Colonic mucosa (tissue), 4 donors: ENCODE data around the gene PRKN. TPM values are rescaled to one million over a fixed set of nuclear protein-coding genes. Genes with fewer than 3 reads are reported as not detected.
"Not testable (repeated sequence)": the region's sequence is repeated elsewhere in the genome, so short reads cannot be mapped to it uniquely, and the experiment has no call there.

Source experiments
- DNase-seq: peaks from one replicate; pipeline ENCODE4 v3.0.0-alpha.2; 2020
- H3K27ac ChIP-seq: fragments of 200-600 bp; one replicate; pipeline ENCODE4 v1.8.0; 2021
- H3K27me3 ChIP-seq: fragments of 200-600 bp; one replicate; pipeline ENCODE4 v1.8.0; 2021
- H3K36me3 ChIP-seq: fragments of 200-600 bp; one replicate; pipeline ENCODE4 v1.8.0; 2021
- H3K4me1 ChIP-seq: fragments of 200-600 bp; one replicate; pipeline ENCODE4 v1.8.0; 2021; ENCODE audit warnings: mild to moderate bottlenecking
- H3K4me3 ChIP-seq: fragments of 200-600 bp; one replicate; pipeline ENCODE4 v1.8.0; 2021
- H3K9ac ChIP-seq, 2 donors: one replicate each; pipeline ENCODE4 v1.7.0; 2013; ENCODE audit warnings: control low read depth in 2 of 2, low read depth in 2 of 2, low read length in 2 of 2
- H3K9me3 ChIP-seq: fragments of 200-600 bp; one replicate; pipeline ENCODE4 v1.8.0; 2021
- CTCF ChIP-seq: fragments of 200-600 bp; IDR thresholded peaks from one replicate; pipeline ENCODE4 v1.8.0; 2022; ENCODE audit warnings: antibody characterized with exemption, mild to moderate bottlenecking
- intact Hi-C: fragments of 100-400 bp; cut with DNase I; formaldehyde crosslinking; loops from one replicate; pipeline ENCODE4 v1.14.1; 2022
- total RNA-seq, 2 donors: library from RNA; stranded (reverse); fragmentation: NEBNext Ultra II Directional in 1 of 2; extraction: Animal tissue kit (Norgen Biotek cat#: 25700) in 1 of 2; gene quantifications; one replicate each; pipeline ENCODE4 v1.2.1, GENCODE V29; 2021
- donor health status: healthy.
- donor health status: DM: no; HTN: no; CAD: no.
- donor health status: DM: no; HTN: no; CAD: no.

The PRKN gene
- total RNA-seq, 2 donors from 2014 or later, result 3.7 to 8.1 TPM

- H3K4me1 ChIP-seq, result no peaks in the 10 kb centered on the region
- intact Hi-C loops, result no loop called here
- no peak overlapping the region for H3K27ac ChIP-seq
- DNase-seq, result no peak
- H3K9ac ChIP-seq, result no peak overlapping the region
- H3K27me3 ChIP-seq, result no peaks in the 10 kb centered on the region
- H3K36me3 ChIP-seq, result no peaks in the 10 kb centered on the region
- H3K4me3 ChIP-seq, result no peak overlapping the region
- TF ChIP-seq CTCF, result no peak
- no peaks in the 10 kb centered on the region for H3K9me3 ChIP-seq
Observed at GRCh38 chr6:161876231-161876630, 851.3 kb downstream of the PRKN start.

GRCh38 chr6:161870236-161870901, 857.2 kb downstream of the PRKN start:
- TF ChIP-seq CTCF, result no peak
- no peak overlapping the region for H3K9ac ChIP-seq
- no peaks in the 10 kb centered on the region for H3K9me3 ChIP-seq
- no peak for DNase-seq
- intact Hi-C loops, result no loop called here
- no peaks in the 10 kb centered on the region for H3K27me3 ChIP-seq
- H3K4me1 ChIP-seq, result no peaks in the 10 kb centered on the region
- no peaks in the 10 kb centered on the region for H3K36me3 ChIP-seq
- H3K27ac ChIP-seq, result no peak overlapping the region
- H3K4me3 ChIP-seq, result no peak overlapping the region

- no peaks in the 10 kb centered on the region for H3K4me1 ChIP-seq
- intact Hi-C loops, result no loop called here
- no peaks in the 10 kb centered on the region for H3K36me3 ChIP-seq
- no peaks in the 10 kb centered on the region for H3K27me3 ChIP-seq
- no peak overlapping the region for H3K9ac ChIP-seq
- no peak overlapping the region for H3K27ac ChIP-seq
- TF ChIP-seq CTCF, result no peak
- no peak for DNase-seq
- H3K9me3 ChIP-seq, result no peaks in the 10 kb centered on the region
- H3K4me3 ChIP-seq, result no peak overlapping the region
Observed at GRCh38 chr6:161869491-161869890, 858.1 kb downstream of the PRKN start.

- intact Hi-C loops, result no loop called here
- Histone ChIP-seq H3K9ac (no peak overlapping the region), H3K27me3 (no peaks in the 10 kb centered on the region), H3K36me3 (no peaks in the 10 kb centered on the region), H3K4me1 (no peaks in the 10 kb centered on the region), H3K27ac (no peak overlapping the region), H3K9me3 (no peaks in the 10 kb centered on the region), H3K4me3 (no peak overlapping the region)
- peak; percentile 66 for DNase-seq
- no peak for TF ChIP-seq CTCF
Observed at GRCh38 chr6:161866570-161866969, 861.0 kb downstream of the PRKN start.

- DNase-seq, H3K4me3 ChIP-seq, H3K4me1 ChIP-seq, intact Hi-C loops, H3K9me3 ChIP-seq, H3K27ac ChIP-seq, H3K27me3 ChIP-seq, H3K36me3 ChIP-seq, H3K9ac ChIP-seq: not testable (repeated sequence)
Observed at GRCh38 chr6:161861061-161861460, 866.5 kb downstream of the PRKN start.

GRCh38 chr6:161853657-161854056, 873.9 kb downstream of the PRKN start:
- Histone ChIP-seq H3K27me3 (no peaks in the 10 kb centered on the region), H3K27ac (no peak overlapping the region), H3K9me3 (no peaks in the 10 kb centered on the region), H3K36me3 (no peaks in the 10 kb centered on the region), H3K9ac (no peak overlapping the region), H3K4me3 (no peak overlapping the region), H3K4me1 (no peaks in the 10 kb centered on the region)
- intact Hi-C loops, result no loop called here
- no peak for DNase-seq
- no peak for TF ChIP-seq CTCF

GRCh38 chr6:161851486-161851885, 876.1 kb downstream of the PRKN start:
- DNase-seq, H3K4me3 ChIP-seq, H3K9ac ChIP-seq, H3K27ac ChIP-seq, H3K27me3 ChIP-seq, H3K9me3 ChIP-seq, H3K4me1 ChIP-seq, intact Hi-C loops, H3K36me3 ChIP-seq: not testable (repeated sequence)
